GM19043 (cell line): Measurements from ENCODE around the gene LCE3D.

Experiments used
- ATAC-seq: cut with Tn5 transposase; IDR thresholded peaks from one replicate; pipeline ENCODE4 v1.9.1; 2021; ENCODE audit warnings: low read depth; ENCODE audit not compliant: unreplicated experiment

LCE3D gene

DNA sequence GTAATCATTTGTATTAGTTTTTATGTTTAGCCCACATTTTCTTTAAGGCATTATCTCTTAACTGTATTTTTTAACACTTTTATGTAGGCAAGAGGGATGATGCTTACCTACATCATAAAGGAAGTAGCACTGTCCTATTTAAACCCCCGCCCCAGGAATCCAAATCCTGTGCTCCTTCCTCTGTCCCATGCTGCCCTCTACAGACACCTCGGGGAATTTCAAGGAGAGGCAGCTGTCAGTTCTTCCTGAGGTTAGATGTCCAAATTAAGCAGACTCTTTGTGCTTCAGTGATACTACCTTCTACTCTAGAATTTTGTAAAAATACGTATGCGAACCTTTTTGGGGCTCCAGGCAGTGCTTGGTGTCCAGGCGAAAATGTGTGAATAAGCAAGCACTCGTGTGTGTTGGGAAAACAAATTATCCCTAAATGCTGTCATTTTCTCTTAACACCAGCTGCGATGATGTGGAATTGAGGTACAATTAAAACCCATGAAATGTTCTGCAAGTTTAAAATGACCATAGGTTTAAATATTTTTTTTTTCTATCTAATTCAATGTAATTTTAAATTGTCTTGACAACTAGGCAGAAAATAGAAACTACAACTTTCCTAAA, 46.9 kb downstream of the LCE3D start:
- ATAC-seq, result no peak
